ENCODE data around the gene CBY3. TPM values are rescaled to one million over a fixed set of nuclear protein-coding genes. Genes with fewer than 3 reads are reported as not detected.
"Not testable (repeated sequence)": the region's sequence is repeated elsewhere in the genome, so short reads cannot be mapped to it uniquely, and the experiment has no call there.

The CBY3 gene
- total and polyA plus RNA-seq, 2 donors = 0.07 to 0.19 TPM

- not testable (repeated sequence) for H3K27ac ChIP-seq (ENCODE audit: low read depth in 1 of 2, low read length in 1 of 2); H3K27me3 ChIP-seq (ENCODE audit: control insufficient read depth in 2 of 2, insufficient read depth in 1 of 2, low read length in 1 of 2); H3K4me3 ChIP-seq (ENCODE audit: low read length in 2 of 2); H3K36me3 ChIP-seq (ENCODE audit: control insufficient read depth in 2 of 2, insufficient read depth in 2 of 2, low read length in 1 of 2); H3K4me1 ChIP-seq (ENCODE audit: control insufficient read depth in 2 of 2, insufficient read depth in 2 of 2, low read length in 2 of 2); H3K9me3 ChIP-seq (ENCODE audit: control insufficient read depth in 2 of 2, insufficient read depth in 1 of 2, low read length in 1 of 2); DNase-seq (ENCODE audit: low read depth in 6 of 9, low spot score in 9 of 9)
- 97% methylated on average over 23 of the region's 26 CpGs for WGBS
Measured at GRCh38 chr5:179650245-179650644, 30.6 kb downstream of the CBY3 start.

GRCh38 chr5:179649166-179649703 is 31.6 kb downstream of the CBY3 start:
- not testable (repeated sequence) for H3K27ac ChIP-seq (ENCODE audit: low read depth in 1 of 2, low read length in 1 of 2)
- 96% methylated on average over 10 of the region's 10 CpGs for WGBS

GRCh38 chr5:179648410-179648809 is 32.4 kb downstream of the CBY3 start:
- Histone ChIP-seq H3K4me1 (ENCODE audit: control insufficient read depth in 2 of 2, insufficient read depth in 2 of 2, low read length in 2 of 2) (no peaks in the 10 kb centered on the region), H3K36me3 (ENCODE audit: control insufficient read depth in 2 of 2, insufficient read depth in 2 of 2, low read length in 1 of 2) (no peaks in the 10 kb centered on the region), H3K27me3 (ENCODE audit: control insufficient read depth in 2 of 2, insufficient read depth in 1 of 2, low read length in 1 of 2) (peaks cover 0 to 2% of the 10 kb centered on the region in 2 donors), H3K4me3 (ENCODE audit: low read length in 2 of 2) (no peak overlapping the region), H3K27ac (ENCODE audit: low read depth in 1 of 2, low read length in 1 of 2) (no peak overlapping the region), H3K9me3 (ENCODE audit: control insufficient read depth in 2 of 2, insufficient read depth in 1 of 2, low read length in 1 of 2) (no peaks in the 10 kb centered on the region)
- 96% methylated on average over 9 of the region's 9 CpGs for WGBS
- DNase-seq (ENCODE audit: low read depth in 6 of 9, low spot score in 9 of 9) = no peak

More at GRCh38 chr5:179649166-179649703, 31.6 kb downstream of the CBY3 start:
- H3K36me3 ChIP-seq (ENCODE audit: control insufficient read depth in 2 of 2, insufficient read depth in 2 of 2, low read length in 1 of 2); H3K4me1 ChIP-seq (ENCODE audit: control insufficient read depth in 2 of 2, insufficient read depth in 2 of 2, low read length in 2 of 2); DNase-seq (ENCODE audit: low read depth in 6 of 9, low spot score in 9 of 9); H3K4me3 ChIP-seq (ENCODE audit: low read length in 2 of 2); H3K27me3 ChIP-seq (ENCODE audit: control insufficient read depth in 2 of 2, insufficient read depth in 1 of 2, low read length in 1 of 2); H3K9me3 ChIP-seq (ENCODE audit: control insufficient read depth in 2 of 2, insufficient read depth in 1 of 2, low read length in 1 of 2): not testable (repeated sequence)

GRCh38 chr5:179644766-179645165 is 36.1 kb downstream of the CBY3 start:
- H3K27me3 ChIP-seq (ENCODE audit: control insufficient read depth in 2 of 2, insufficient read depth in 1 of 2, low read length in 1 of 2); H3K36me3 ChIP-seq (ENCODE audit: control insufficient read depth in 2 of 2, insufficient read depth in 2 of 2, low read length in 1 of 2); H3K4me1 ChIP-seq (ENCODE audit: control insufficient read depth in 2 of 2, insufficient read depth in 2 of 2, low read length in 2 of 2); H3K9me3 ChIP-seq (ENCODE audit: control insufficient read depth in 2 of 2, insufficient read depth in 1 of 2, low read length in 1 of 2); H3K27ac ChIP-seq (ENCODE audit: low read depth in 1 of 2, low read length in 1 of 2); H3K4me3 ChIP-seq (ENCODE audit: low read length in 2 of 2); DNase-seq (ENCODE audit: low read depth in 6 of 9, low spot score in 9 of 9): not testable (repeated sequence)
- WGBS = 96% methylated on average over 4 of the region's 5 CpGs

GRCh38 chr5:179643141-179643920 is 37.5 kb downstream of the CBY3 start:
- not testable (repeated sequence) for H3K4me3 ChIP-seq (ENCODE audit: low read length in 2 of 2); H3K27me3 ChIP-seq (ENCODE audit: control insufficient read depth in 2 of 2, insufficient read depth in 1 of 2, low read length in 1 of 2); DNase-seq (ENCODE audit: low read depth in 6 of 9, low spot score in 9 of 9); H3K36me3 ChIP-seq (ENCODE audit: control insufficient read depth in 2 of 2, insufficient read depth in 2 of 2, low read length in 1 of 2); H3K4me1 ChIP-seq (ENCODE audit: control insufficient read depth in 2 of 2, insufficient read depth in 2 of 2, low read length in 2 of 2); H3K9me3 ChIP-seq (ENCODE audit: control insufficient read depth in 2 of 2, insufficient read depth in 1 of 2, low read length in 1 of 2); H3K27ac ChIP-seq (ENCODE audit: low read depth in 1 of 2, low read length in 1 of 2)
- WGBS = 96% methylated on average over 16 of the region's 16 CpGs

GRCh38 chr5:179642626-179643025 is 38.2 kb downstream of the CBY3 start:
- not testable (repeated sequence) for H3K36me3 ChIP-seq (ENCODE audit: control insufficient read depth in 2 of 2, insufficient read depth in 2 of 2, low read length in 1 of 2); H3K27me3 ChIP-seq (ENCODE audit: control insufficient read depth in 2 of 2, insufficient read depth in 1 of 2, low read length in 1 of 2); H3K4me1 ChIP-seq (ENCODE audit: control insufficient read depth in 2 of 2, insufficient read depth in 2 of 2, low read length in 2 of 2); H3K4me3 ChIP-seq (ENCODE audit: low read length in 2 of 2); H3K9me3 ChIP-seq (ENCODE audit: control insufficient read depth in 2 of 2, insufficient read depth in 1 of 2, low read length in 1 of 2); DNase-seq (ENCODE audit: low read depth in 6 of 9, low spot score in 9 of 9); H3K27ac ChIP-seq (ENCODE audit: low read depth in 1 of 2, low read length in 1 of 2)
- WGBS = 91% methylated on average over 17 of the region's 17 CpGs

- H3K27me3 ChIP-seq (ENCODE audit: control insufficient read depth in 2 of 2, insufficient read depth in 1 of 2, low read length in 1 of 2); H3K9me3 ChIP-seq (ENCODE audit: control insufficient read depth in 2 of 2, insufficient read depth in 1 of 2, low read length in 1 of 2); H3K4me1 ChIP-seq (ENCODE audit: control insufficient read depth in 2 of 2, insufficient read depth in 2 of 2, low read length in 2 of 2); H3K27ac ChIP-seq (ENCODE audit: low read depth in 1 of 2, low read length in 1 of 2); H3K36me3 ChIP-seq (ENCODE audit: control insufficient read depth in 2 of 2, insufficient read depth in 2 of 2, low read length in 1 of 2); DNase-seq (ENCODE audit: low read depth in 6 of 9, low spot score in 9 of 9); H3K4me3 ChIP-seq (ENCODE audit: low read length in 2 of 2): not testable (repeated sequence)
- WGBS = no CpG with 5 or more reads among the region's 4 CpGs
Measured at GRCh38 chr5:179641745-179642144, 39.1 kb downstream of the CBY3 start.

- not testable (repeated sequence) for H3K4me1 ChIP-seq (ENCODE audit: control insufficient read depth in 2 of 2, insufficient read depth in 2 of 2, low read length in 2 of 2); H3K27me3 ChIP-seq (ENCODE audit: control insufficient read depth in 2 of 2, insufficient read depth in 1 of 2, low read length in 1 of 2); H3K4me3 ChIP-seq (ENCODE audit: low read length in 2 of 2); H3K27ac ChIP-seq (ENCODE audit: low read depth in 1 of 2, low read length in 1 of 2); DNase-seq (ENCODE audit: low read depth in 6 of 9, low spot score in 9 of 9); H3K9me3 ChIP-seq (ENCODE audit: control insufficient read depth in 2 of 2, insufficient read depth in 1 of 2, low read length in 1 of 2); H3K36me3 ChIP-seq (ENCODE audit: control insufficient read depth in 2 of 2, insufficient read depth in 2 of 2, low read length in 1 of 2)
- 96% methylated on average over 11 of the region's 11 CpGs for WGBS
Measured at GRCh38 chr5:179639296-179639695, 41.5 kb downstream of the CBY3 start.

- DNase-seq (ENCODE audit: low read depth in 6 of 9, low spot score in 9 of 9); H3K4me1 ChIP-seq (ENCODE audit: control insufficient read depth in 2 of 2, insufficient read depth in 2 of 2, low read length in 2 of 2); H3K9me3 ChIP-seq (ENCODE audit: control insufficient read depth in 2 of 2, insufficient read depth in 1 of 2, low read length in 1 of 2); H3K4me3 ChIP-seq (ENCODE audit: low read length in 2 of 2); H3K27me3 ChIP-seq (ENCODE audit: control insufficient read depth in 2 of 2, insufficient read depth in 1 of 2, low read length in 1 of 2); H3K27ac ChIP-seq (ENCODE audit: low read depth in 1 of 2, low read length in 1 of 2); H3K36me3 ChIP-seq (ENCODE audit: control insufficient read depth in 2 of 2, insufficient read depth in 2 of 2, low read length in 1 of 2): not testable (repeated sequence)
- 11% methylated on average over 9 of the region's 49 CpGs for WGBS
Measured at GRCh38 chr5:179634370-179635172, 46.3 kb downstream of the CBY3 start.

Data from thymus (tissue), 11 donors.